Uterus (tissue), 2 donors: ENCODE measurements around the gene EML5.

ENCODE experiments used
- CTCF ChIP-seq, 4 experiments: fragments of 200-600 bp in 2 of 4; fragments of 450-650 bp in 2 of 4; sonication (generic) in 2 of 4; IDR thresholded peaks; one replicate each; pipeline ENCODE4 v1.5.1; 2016 to 2019; ENCODE audit warnings: antibody characterized with exemption in 4 of 4, mild to moderate bottlenecking in 2 of 4, moderate library complexity in 1 of 4
- POLR2A ChIP-seq, 2 donors: fragments of 450-650 bp; IDR thresholded peaks; one replicate each; pipeline ENCODE4 v1.6.1; 2016; ENCODE audit warnings: antibody characterized with exemption in 2 of 2, mild to moderate bottlenecking in 1 of 2, moderate library complexity in 1 of 2

DNA sequence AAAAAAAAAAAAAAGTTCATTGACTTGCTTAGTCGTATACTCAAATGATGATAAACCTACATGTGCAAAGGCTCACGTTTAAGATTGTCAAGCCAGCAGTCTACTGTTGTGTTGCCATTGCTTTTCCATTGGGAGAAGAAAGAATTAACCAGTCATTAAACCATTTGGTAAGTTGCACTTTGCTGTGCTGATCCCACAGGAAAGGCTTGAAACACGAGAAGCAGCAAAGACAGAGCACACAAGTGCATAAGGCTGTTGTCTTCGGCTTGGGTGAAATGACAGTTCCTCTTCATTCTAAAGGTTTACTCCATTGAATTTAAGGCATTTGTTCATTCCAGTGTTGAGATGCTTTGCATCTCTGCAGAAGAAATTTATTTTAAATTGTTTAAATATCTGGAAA is 179.8 kb downstream of the EML5 start:
- TF ChIP-seq CTCF (IDR thresholded peaks at IDR 0.05): no peak
- TF ChIP-seq POLR2A (IDR thresholded peaks at IDR 0.05): no peak
